Mesenchymal stem cell (in vitro differentiated cells and primary cell): Measurements from ENCODE around the gene KCNMB2.

Experiments
- DNase-seq: peaks from one replicate; pipeline ENCODE4 v3.0.0-alpha.2; 2013
- H2AFZ ChIP-seq: one replicate; pipeline ENCODE4 v1.6.1; 2013; ENCODE audit warnings: low read depth, mild to moderate bottlenecking, control low read depth, inconsistent platforms, low read length, moderate library complexity
- H2AK5ac ChIP-seq: 2 replicates; pipeline ENCODE4 v1.6.1; 2013; ENCODE audit warnings: low read length, moderate library complexity, mild to moderate bottlenecking, inconsistent platforms; ENCODE audit not compliant: severe bottlenecking
- H2BK120ac ChIP-seq: one replicate; pipeline ENCODE4 v1.6.1; 2013; ENCODE audit warnings: low read depth, mild to moderate bottlenecking, inconsistent platforms, low read length, moderate library complexity
- H2BK12ac ChIP-seq, 2 experiments: one replicate each; pipeline ENCODE4 v1.6.1; 2013; ENCODE audit warnings: inconsistent platforms in 2 of 2, low read length in 2 of 2, mild to moderate bottlenecking in 2 of 2, moderate library complexity in 2 of 2, control low read depth in 1 of 2
- H2BK15ac ChIP-seq: one replicate; pipeline ENCODE4 v1.6.1; 2013; ENCODE audit warnings: mild to moderate bottlenecking, low read depth, inconsistent platforms; ENCODE audit not compliant: poor library complexity, severe bottlenecking
- H2BK5ac ChIP-seq: 2 replicates; pipeline ENCODE4 v1.6.1; 2013; ENCODE audit warnings: low read depth, mild to moderate bottlenecking, low read length, control low read depth, inconsistent platforms; ENCODE audit not compliant: poor library complexity, severe bottlenecking
- H3K14ac ChIP-seq, 2 experiments: one replicate each; pipeline ENCODE4 v1.6.1; 2013; ENCODE audit warnings: inconsistent platforms in 2 of 2, low read length in 2 of 2, control low read depth in 1 of 2, mild to moderate bottlenecking in 1 of 2, moderate library complexity in 1 of 2
- H3K18ac ChIP-seq, 2 experiments: one replicate each; pipeline ENCODE4 v1.6.1; 2013; ENCODE audit warnings: inconsistent platforms in 2 of 2, low read length in 2 of 2, control low read depth in 1 of 2, low read depth in 1 of 2, mild to moderate bottlenecking in 1 of 2
- H3K23ac ChIP-seq, 2 experiments: one replicate each; pipeline ENCODE4 v1.6.1; 2013; ENCODE audit warnings: inconsistent platforms in 2 of 2, low read length in 2 of 2, mild to moderate bottlenecking in 2 of 2, moderate library complexity in 2 of 2, control low read depth in 1 of 2
- H3K27ac ChIP-seq: 2 replicates; pipeline ENCODE4 v1.5.1; 2013; ENCODE audit warnings: mild to moderate bottlenecking, moderate library complexity, low read length, control low read depth, inconsistent platforms; ENCODE audit not compliant: poor library complexity, severe bottlenecking
- H3K27me3 ChIP-seq, 2 experiments: 2 replicates each; pipeline versions ENCODE4 v1.6.1 to v1.7.0; 2013; ENCODE audit warnings: low read length in 2 of 2, mild to moderate bottlenecking in 2 of 2, moderate library complexity in 2 of 2, control low read depth in 1 of 2, inconsistent platforms in 1 of 2; ENCODE audit not compliant: control insufficient read depth in 1 of 2, insufficient read depth in 1 of 2
- H3K36me3 ChIP-seq, 2 experiments: 2 replicates each; pipeline versions ENCODE4 v1.6.1 to v1.7.0; 2013; ENCODE audit warnings: low read length in 2 of 2, control low read depth in 1 of 2, inconsistent platforms in 1 of 2, low read depth in 1 of 2, mild to moderate bottlenecking in 1 of 2; ENCODE audit not compliant: insufficient read depth in 2 of 2, control insufficient read depth in 1 of 2
- H3K4ac ChIP-seq, 2 experiments: one replicate each; pipeline ENCODE4 v1.6.1; 2013; ENCODE audit warnings: inconsistent platforms in 2 of 2, low read length in 2 of 2, mild to moderate bottlenecking in 2 of 2, moderate library complexity in 2 of 2, control low read depth in 1 of 2, low read depth in 1 of 2
- H3K4me1 ChIP-seq: 2 replicates; pipeline ENCODE4 v1.6.1; 2013; ENCODE audit warnings: low read depth, low read length, control low read depth; ENCODE audit not compliant: control insufficient read depth, insufficient read depth
- H3K4me2 ChIP-seq: 2 replicates; pipeline ENCODE4 v1.6.1; 2013; ENCODE audit warnings: low read length, mild to moderate bottlenecking, inconsistent platforms; ENCODE audit not compliant: poor library complexity, severe bottlenecking
- H3K4me3 ChIP-seq, 2 experiments: 2 replicates each; pipeline versions ENCODE4 v1.5.1 to v1.7.0; 2013; ENCODE audit warnings: low read length in 2 of 2, mild to moderate bottlenecking in 2 of 2, control low read depth in 1 of 2, low read depth in 1 of 2; ENCODE audit not compliant: insufficient read depth in 1 of 2
- H3K79me1 ChIP-seq: replicated peaks from 2 replicates; pipeline ENCODE4 v1.6.1; 2013; ENCODE audit warnings: mild to moderate bottlenecking, control low read depth, low read length, inconsistent platforms; ENCODE audit not compliant: poor library complexity, severe bottlenecking
- H3K9ac ChIP-seq: 2 replicates; pipeline ENCODE4 v1.7.0; 2013; ENCODE audit warnings: mild to moderate bottlenecking, low read length, moderate library complexity
- H3K9me3 ChIP-seq: 2 replicates; pipeline ENCODE4 v1.7.0; 2013; ENCODE audit warnings: mild to moderate bottlenecking, low read length; ENCODE audit not compliant: control insufficient read depth
- H4K8ac ChIP-seq: one replicate; pipeline ENCODE4 v1.6.1; 2013; ENCODE audit warnings: inconsistent platforms, mild to moderate bottlenecking, low read length, moderate library complexity
- H4K91ac ChIP-seq: one replicate; pipeline ENCODE4 v1.6.1; 2013; ENCODE audit warnings: mild to moderate bottlenecking, low read length, inconsistent platforms
- WGBS: methylation state at CpG from one replicate; pipeline ENCODE4 v1.1.7; 2013; ENCODE audit warnings: mixed read lengths; 5-methylcytosine and 5-hydroxymethylcytosine counted together

KCNMB2 gene

DNA sequence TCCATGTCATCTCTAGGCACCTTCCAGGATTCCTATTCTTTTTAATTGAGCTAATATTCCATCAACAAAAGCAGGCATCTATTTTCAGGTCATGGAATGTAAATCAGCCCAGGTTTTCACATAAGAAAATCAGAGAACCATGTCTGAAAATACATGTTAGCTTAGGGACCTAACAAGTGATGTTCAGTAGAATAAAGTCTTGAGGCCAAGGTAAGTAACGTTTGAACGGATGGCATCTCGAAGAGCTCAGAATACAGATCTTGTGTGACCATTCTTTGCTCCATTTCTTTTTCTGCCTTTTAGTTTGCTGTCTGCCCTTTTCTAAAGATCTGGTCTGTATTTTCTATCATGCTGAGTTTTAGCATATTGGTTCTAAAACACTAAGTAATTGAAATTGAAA is 16.5 kb upstream of the KCNMB2 start:
- WGBS = 92% methylated on average over 3 of the region's 3 CpGs
- H2BK15ac ChIP-seq = no peak overlapping the region

GRCh38 chr3:178520451-178520850 is 15.8 kb upstream of the KCNMB2 start:
- H2BK12ac ChIP-seq = no peak overlapping the region
- no peak overlapping the region for H2BK120ac ChIP-seq
- no peak overlapping the region for H2BK5ac ChIP-seq
- no peak overlapping the region for H4K8ac ChIP-seq
- H3K4me1 ChIP-seq = peaks cover 1% of the 10 kb centered on the region
- no peak overlapping the region for H2BK15ac ChIP-seq
- H3K4me2 ChIP-seq = no peak overlapping the region
- H2AK5ac ChIP-seq = no peak overlapping the region
- no peak overlapping the region for H3K4me3 ChIP-seq
- no peaks in the 10 kb centered on the region for H3K36me3 ChIP-seq
- H3K23ac ChIP-seq = no peak overlapping the region
- no peak overlapping the region for H3K27ac ChIP-seq
- H3K27me3 ChIP-seq = no peaks in the 10 kb centered on the region
- no peaks in the 10 kb centered on the region for H3K9me3 ChIP-seq
- WGBS = 100% methylated on average over 1 of the region's 2 CpGs
- no peaks in the 10 kb centered on the region for H3K79me1 ChIP-seq
- H3K18ac ChIP-seq = no peak overlapping the region
- no peak overlapping the region for H3K9ac ChIP-seq
- no peak overlapping the region for H3K4ac ChIP-seq
- H2AFZ ChIP-seq = no peak overlapping the region
- no peak overlapping the region for H3K14ac ChIP-seq
- no peak for DNase-seq
- H4K91ac ChIP-seq = no peak overlapping the region

More for the DNA sequence above, 16.5 kb upstream of the KCNMB2 start:
- Histone ChIP-seq H3K9me3 (no peaks in the 10 kb centered on the region), H3K14ac (no peak overlapping the region), H3K79me1 (no peaks in the 10 kb centered on the region), H3K36me3 (no peaks in the 10 kb centered on the region), H4K8ac (no peak overlapping the region), H3K9ac (no peak overlapping the region), H2AFZ (no peak overlapping the region), H3K27ac (no peak overlapping the region), H2BK12ac (no peak overlapping the region), H3K27me3 (no peaks in the 10 kb centered on the region), H2BK5ac (no peak overlapping the region), H3K4me3 (no peak overlapping the region), H3K4ac (no peak overlapping the region), H3K18ac (no peak overlapping the region), H3K4me2 (no peak overlapping the region), H3K23ac (no peak overlapping the region), H2BK120ac (no peak overlapping the region), H3K4me1 (peaks cover 1% of the 10 kb centered on the region), H2AK5ac (no peak overlapping the region), H4K91ac (no peak overlapping the region)
- DNase-seq = no peak

DNA sequence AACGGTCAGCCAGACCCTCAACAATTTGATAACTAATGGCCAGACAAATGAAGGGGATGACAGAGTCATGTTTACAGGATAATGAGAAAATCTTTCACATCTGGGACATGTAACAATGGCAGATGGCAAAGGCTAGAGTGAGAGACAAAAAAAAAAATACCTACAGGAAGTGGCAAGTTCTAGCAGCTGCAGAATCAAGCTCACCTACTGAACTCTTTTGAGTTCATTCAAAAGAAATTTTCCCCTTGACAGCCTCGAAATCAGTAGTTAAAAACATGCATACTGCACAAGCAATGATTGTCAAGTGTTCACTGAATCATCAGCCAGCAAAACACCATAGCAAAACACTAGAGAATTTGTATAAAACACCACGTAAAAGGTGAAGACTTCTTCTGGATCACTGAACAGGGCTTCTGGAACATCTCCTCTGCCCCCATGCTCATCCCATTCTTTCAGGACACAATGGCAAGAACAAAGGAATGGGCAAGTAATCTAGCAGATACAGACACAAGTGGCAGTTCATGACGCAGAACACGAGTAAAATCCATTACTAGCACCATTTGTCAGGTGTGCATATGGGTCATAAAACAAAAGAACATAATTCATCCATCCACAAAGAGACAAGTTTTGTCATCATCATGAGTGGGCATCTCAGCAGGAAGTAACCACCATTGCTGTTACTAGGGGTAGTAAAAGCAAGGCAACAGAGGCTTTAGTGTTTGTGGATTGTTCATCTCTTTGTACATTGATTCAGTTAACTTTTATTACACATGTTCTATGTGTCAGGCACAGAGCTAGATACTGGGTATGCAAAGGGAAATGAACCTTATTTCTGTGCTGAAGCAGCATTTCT is 13.8 kb upstream of the KCNMB2 start:
- Histone ChIP-seq H2BK15ac (no peak overlapping the region), H3K4me1 (peaks cover 1% of the 10 kb centered on the region), H3K79me1 (no peaks in the 10 kb centered on the region), H3K27me3 (no peaks in the 10 kb centered on the region), H4K91ac (no peak overlapping the region), H2BK120ac (no peak overlapping the region), H3K23ac (no peak overlapping the region), H3K9ac (no peak overlapping the region), H2BK12ac (peak overlapping the region in 1 of 2 experiments; percentile 77), H3K9me3 (no peaks in the 10 kb centered on the region), H2AFZ (no peak overlapping the region), H3K27ac (no peak overlapping the region), H4K8ac (no peak overlapping the region), H3K4ac (peak overlapping the region in 1 of 2 experiments; percentile 50), H3K18ac (no peak overlapping the region), H3K14ac (no peak overlapping the region), H3K4me3 (no peak overlapping the region), H3K36me3 (no peaks in the 10 kb centered on the region), H3K4me2 (no peak overlapping the region), H2AK5ac (no peak overlapping the region), H2BK5ac (no peak overlapping the region)
- WGBS = 87% methylated on average over 5 of the region's 5 CpGs
- no peak for DNase-seq

- H3K4ac ChIP-seq = no peak overlapping the region
- no peaks in the 10 kb centered on the region for H3K4me1 ChIP-seq
- H4K91ac ChIP-seq = no peak overlapping the region
- 100% methylated on average over 1 of the region's 3 CpGs for WGBS
- no peak overlapping the region for H3K23ac ChIP-seq
- H3K27ac ChIP-seq = no peak overlapping the region
- H2BK12ac ChIP-seq = no peak overlapping the region
- H2BK120ac ChIP-seq = no peak overlapping the region
- H3K4me3 ChIP-seq = no peak overlapping the region
- H3K36me3 ChIP-seq = no peaks in the 10 kb centered on the region
- H2AFZ ChIP-seq = no peak overlapping the region
- no peaks in the 10 kb centered on the region for H3K9me3 ChIP-seq
- no peak overlapping the region for H4K8ac ChIP-seq
- H2AK5ac ChIP-seq = no peak overlapping the region
- H3K79me1 ChIP-seq = no peaks in the 10 kb centered on the region
- no peak overlapping the region for H3K9ac ChIP-seq
- H2BK15ac ChIP-seq = no peak overlapping the region
- no peak overlapping the region for H3K14ac ChIP-seq
- H3K4me2 ChIP-seq = no peak overlapping the region
- no peak for DNase-seq
- no peak overlapping the region for H3K18ac ChIP-seq
- H3K27me3 ChIP-seq = no peaks in the 10 kb centered on the region
- no peak overlapping the region for H2BK5ac ChIP-seq
Observed at GRCh38 chr3:178525251-178525650, 11.0 kb upstream of the KCNMB2 start.
